ENCODE measurements around the gene GTPBP2.

GRCh38 chr6:43616725-43617472 lies 12.2 kb downstream of the GTPBP2 start:
- TF ChIP-seq EZH2 (IDR thresholded peaks at IDR 0.05; ENCODE audit: low read length) (no peak), CTCF (optimal IDR thresholded peaks at IDR 0.05 in 1 of 3, IDR thresholded peaks at IDR 0.05 in 1 of 3, conservative IDR thresholded peaks at IDR 0.05 in 1 of 3; ENCODE audit: extremely low read depth in 1 of 3, insufficient read depth in 2 of 3, low read length in 3 of 3) (no peak)

Data from keratinocyte (primary cell).